ENCODE results near the gene SYNE2.

DNA sequence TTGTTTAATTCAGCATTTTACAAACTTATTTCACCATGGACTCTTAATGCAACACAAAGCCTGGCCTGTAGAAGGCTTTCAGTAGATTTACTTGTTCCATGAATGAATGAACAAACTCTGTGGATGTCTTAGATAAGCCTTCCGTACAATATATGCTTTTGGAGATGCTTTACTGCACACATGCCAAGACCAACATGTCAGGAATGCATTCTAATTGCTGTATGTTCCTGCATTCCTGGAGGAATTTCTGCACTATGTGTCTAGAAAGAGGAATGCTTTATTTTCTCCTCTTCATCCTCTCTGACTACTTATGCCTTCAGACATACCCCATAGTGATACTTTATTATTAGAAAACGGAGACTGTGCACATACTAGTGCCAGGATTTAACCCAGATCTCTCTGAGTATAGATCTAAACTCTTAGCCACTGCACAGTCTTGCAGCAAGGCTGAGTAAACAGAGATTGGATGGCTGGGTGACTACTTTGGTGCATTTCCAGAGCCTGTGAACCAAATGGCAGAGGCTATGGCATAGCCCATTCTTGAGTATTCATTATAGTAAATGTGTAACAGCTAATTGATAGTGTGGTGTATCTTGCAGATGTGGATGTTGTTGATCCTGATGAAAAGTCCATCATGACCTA lies 108.2 kb downstream of the SYNE2 start:
- no peak for TF ChIP-seq YY1 (IDR thresholded peaks at IDR 0.05)
- TF ChIP-seq RXRA (IDR thresholded peaks at IDR 0.05), result no peak
- TF ChIP-seq, protein P1, sequence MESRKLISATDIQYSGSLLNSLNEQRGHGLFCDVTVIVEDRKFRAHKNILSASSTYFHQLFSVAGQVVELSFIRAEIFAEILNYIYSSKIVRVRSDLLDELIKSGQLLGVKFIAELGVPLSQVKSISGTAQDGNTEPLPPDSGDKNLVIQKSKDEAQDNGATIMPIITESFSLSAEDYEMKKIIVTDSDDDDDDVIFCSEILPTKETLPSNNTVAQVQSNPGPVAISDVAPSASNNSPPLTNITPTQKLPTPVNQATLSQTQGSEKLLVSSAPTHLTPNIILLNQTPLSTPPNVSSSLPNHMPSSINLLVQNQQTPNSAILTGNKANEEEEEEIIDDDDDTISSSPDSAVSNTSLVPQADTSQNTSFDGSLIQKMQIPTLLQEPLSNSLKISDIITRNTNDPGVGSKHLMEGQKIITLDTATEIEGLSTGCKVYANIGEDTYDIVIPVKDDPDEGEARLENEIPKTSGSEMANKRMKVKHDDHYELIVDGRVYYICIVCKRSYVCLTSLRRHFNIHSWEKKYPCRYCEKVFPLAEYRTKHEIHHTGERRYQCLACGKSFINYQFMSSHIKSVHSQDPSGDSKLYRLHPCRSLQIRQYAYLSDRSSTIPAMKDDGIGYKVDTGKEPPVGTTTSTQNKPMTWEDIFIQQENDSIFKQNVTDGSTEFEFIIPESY (IDR thresholded peaks at IDR 0.05), result no peak
- TF ChIP-seq, protein P2, sequence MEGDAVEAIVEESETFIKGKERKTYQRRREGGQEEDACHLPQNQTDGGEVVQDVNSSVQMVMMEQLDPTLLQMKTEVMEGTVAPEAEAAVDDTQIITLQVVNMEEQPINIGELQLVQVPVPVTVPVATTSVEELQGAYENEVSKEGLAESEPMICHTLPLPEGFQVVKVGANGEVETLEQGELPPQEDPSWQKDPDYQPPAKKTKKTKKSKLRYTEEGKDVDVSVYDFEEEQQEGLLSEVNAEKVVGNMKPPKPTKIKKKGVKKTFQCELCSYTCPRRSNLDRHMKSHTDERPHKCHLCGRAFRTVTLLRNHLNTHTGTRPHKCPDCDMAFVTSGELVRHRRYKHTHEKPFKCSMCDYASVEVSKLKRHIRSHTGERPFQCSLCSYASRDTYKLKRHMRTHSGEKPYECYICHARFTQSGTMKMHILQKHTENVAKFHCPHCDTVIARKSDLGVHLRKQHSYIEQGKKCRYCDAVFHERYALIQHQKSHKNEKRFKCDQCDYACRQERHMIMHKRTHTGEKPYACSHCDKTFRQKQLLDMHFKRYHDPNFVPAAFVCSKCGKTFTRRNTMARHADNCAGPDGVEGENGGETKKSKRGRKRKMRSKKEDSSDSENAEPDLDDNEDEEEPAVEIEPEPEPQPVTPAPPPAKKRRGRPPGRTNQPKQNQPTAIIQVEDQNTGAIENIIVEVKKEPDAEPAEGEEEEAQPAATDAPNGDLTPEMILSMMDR (IDR thresholded peaks at IDR 0.05; ENCODE audit: low read depth, low read length, missing input control), result no peak
- TF ChIP-seq RAD21 (IDR thresholded peaks at IDR 0.05), result no peak
- TF ChIP-seq, protein P3, sequence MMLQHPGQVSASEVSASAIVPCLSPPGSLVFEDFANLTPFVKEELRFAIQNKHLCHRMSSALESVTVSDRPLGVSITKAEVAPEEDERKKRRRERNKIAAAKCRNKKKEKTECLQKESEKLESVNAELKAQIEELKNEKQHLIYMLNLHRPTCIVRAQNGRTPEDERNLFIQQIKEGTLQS (IDR thresholded peaks at IDR 0.05), result no peak
- TF ChIP-seq, protein P4, sequence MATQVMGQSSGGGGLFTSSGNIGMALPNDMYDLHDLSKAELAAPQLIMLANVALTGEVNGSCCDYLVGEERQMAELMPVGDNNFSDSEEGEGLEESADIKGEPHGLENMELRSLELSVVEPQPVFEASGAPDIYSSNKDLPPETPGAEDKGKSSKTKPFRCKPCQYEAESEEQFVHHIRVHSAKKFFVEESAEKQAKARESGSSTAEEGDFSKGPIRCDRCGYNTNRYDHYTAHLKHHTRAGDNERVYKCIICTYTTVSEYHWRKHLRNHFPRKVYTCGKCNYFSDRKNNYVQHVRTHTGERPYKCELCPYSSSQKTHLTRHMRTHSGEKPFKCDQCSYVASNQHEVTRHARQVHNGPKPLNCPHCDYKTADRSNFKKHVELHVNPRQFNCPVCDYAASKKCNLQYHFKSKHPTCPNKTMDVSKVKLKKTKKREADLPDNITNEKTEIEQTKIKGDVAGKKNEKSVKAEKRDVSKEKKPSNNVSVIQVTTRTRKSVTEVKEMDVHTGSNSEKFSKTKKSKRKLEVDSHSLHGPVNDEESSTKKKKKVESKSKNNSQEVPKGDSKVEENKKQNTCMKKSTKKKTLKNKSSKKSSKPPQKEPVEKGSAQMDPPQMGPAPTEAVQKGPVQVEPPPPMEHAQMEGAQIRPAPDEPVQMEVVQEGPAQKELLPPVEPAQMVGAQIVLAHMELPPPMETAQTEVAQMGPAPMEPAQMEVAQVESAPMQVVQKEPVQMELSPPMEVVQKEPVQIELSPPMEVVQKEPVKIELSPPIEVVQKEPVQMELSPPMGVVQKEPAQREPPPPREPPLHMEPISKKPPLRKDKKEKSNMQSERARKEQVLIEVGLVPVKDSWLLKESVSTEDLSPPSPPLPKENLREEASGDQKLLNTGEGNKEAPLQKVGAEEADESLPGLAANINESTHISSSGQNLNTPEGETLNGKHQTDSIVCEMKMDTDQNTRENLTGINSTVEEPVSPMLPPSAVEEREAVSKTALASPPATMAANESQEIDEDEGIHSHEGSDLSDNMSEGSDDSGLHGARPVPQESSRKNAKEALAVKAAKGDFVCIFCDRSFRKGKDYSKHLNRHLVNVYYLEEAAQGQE (IDR thresholded peaks at IDR 0.05), result no peak
- TF ChIP-seq GABPA (IDR thresholded peaks at IDR 0.05 in 1 of 2, conservative IDR thresholded peaks at IDR 0.05 in 1 of 2), result no peak
- no peak for TF ChIP-seq HNF4G (IDR thresholded peaks at IDR 0.05)

Measured in liver (tissue), 3 donors.